Measurements from ENCODE around the gene TTC28.
"Not testable (repeated sequence)": the region's sequence is repeated elsewhere in the genome, so short reads cannot be mapped to it uniquely, and the experiment has no call there.

TTC28 gene

GRCh38 chr22:28679611-28680287 lies at the start of gene TTC28:
TTC28 (minus strand) TSS chr22:28679840; CDS start chr22:28679723, 117 bp downstream.
- DNase-seq: peak; percentile 22

- DNase-seq: no peak
These were observed 49.1 kb upstream of the TTC28 start for GRCh38 chr22:28728621-28729313.

- DNase-seq: no peak
These were observed 48.4 kb upstream of the TTC28 start for GRCh38 chr22:28728002-28728401.

GRCh38 chr22:28718044-28718443 lies 38.4 kb upstream of the TTC28 start:
- no peak for DNase-seq

GRCh38 chr22:28716686-28717085 lies 37.0 kb upstream of the TTC28 start:
- DNase-seq: no peak

- DNase-seq: no peak
These were observed 36.0 kb upstream of the TTC28 start for GRCh38 chr22:28715611-28716010.

- no peak for DNase-seq
These were observed 34.5 kb upstream of the TTC28 start for GRCh38 chr22:28714043-28714628.

GRCh38 chr22:28711820-28712777 lies 32.5 kb upstream of the TTC28 start:
- no peak for DNase-seq

- no peak for DNase-seq
These were observed 31.7 kb upstream of the TTC28 start for GRCh38 chr22:28711341-28711740.

- no peak for DNase-seq
These were observed 31.0 kb upstream of the TTC28 start for GRCh38 chr22:28710576-28711191.

GRCh38 chr22:28710107-28710506 lies 30.5 kb upstream of the TTC28 start:
- no peak for DNase-seq

GRCh38 chr22:28706845-28707244 lies 27.2 kb upstream of the TTC28 start:
- no peak for DNase-seq

- no peak for DNase-seq
These were observed 23.8 kb upstream of the TTC28 start for GRCh38 chr22:28703436-28703835.

- no peak for DNase-seq
These were observed 23.3 kb upstream of the TTC28 start for GRCh38 chr22:28702891-28703290.

- DNase-seq: not testable (repeated sequence)
These were observed 13.6 kb upstream of the TTC28 start for GRCh38 chr22:28693041-28693760.

- DNase-seq: not testable (repeated sequence)
These were observed 10.2 kb upstream of the TTC28 start for GRCh38 chr22:28689796-28690195.

GRCh38 chr22:28682966-28683365 lies 3.3 kb upstream of the TTC28 start:
- not testable (repeated sequence) for DNase-seq

GRCh38 chr22:28680813-28681490 lies 1.3 kb upstream of the TTC28 start:
- not testable (repeated sequence) for DNase-seq

- DNase-seq: not testable (repeated sequence)
These were observed 646 bp downstream of the TTC28 start for GRCh38 chr22:28678778-28679610.

GRCh38 chr22:28678170-28678569 lies 1.5 kb downstream of the TTC28 start:
- DNase-seq: not testable (repeated sequence)

Data from DMS79 treated with DMSO at 0.1 percent for 48 hours (cell line).